HEK293 (cell line): Measurements from ENCODE around the gene MYO1D.

Experiments
- SP2 ChIP-seq: fragments of 450-650 bp; formaldehyde crosslinking; IDR thresholded peaks from 2 replicates; pipeline ENCODE4 v1.5.1; 2016; ENCODE audit warnings: missing biosample characterization, missing genetic modification characterization
- TCF7L2 ChIP-seq: IDR thresholded peaks from 2 replicates; pipeline ENCODE4 v1.6.1; 2011; ENCODE audit warnings: low read depth, mild to moderate bottlenecking, inconsistent platforms, low read length, moderate library complexity, borderline replicate concordance
- ZBTB1 ChIP-seq: fragments of 450-650 bp; formaldehyde crosslinking; IDR thresholded peaks from 2 replicates; pipeline ENCODE4 v1.5.1; 2016; ENCODE audit warnings: missing biosample characterization, missing genetic modification characterization
- ZBTB7A ChIP-seq: fragments of 450-650 bp; formaldehyde crosslinking; IDR thresholded peaks from 2 replicates; pipeline ENCODE4 v1.5.1; 2016; ENCODE audit warnings: low read depth, missing biosample characterization, missing genetic modification characterization
- ZNF10 ChIP-seq: fragments of 450-650 bp; formaldehyde crosslinking; IDR thresholded peaks from 2 replicates; pipeline ENCODE4 v1.5.1; 2017; ENCODE audit warnings: missing biosample characterization, missing genetic modification characterization
- ZNF530 ChIP-seq: fragments of 450-650 bp; formaldehyde crosslinking; IDR thresholded peaks from 2 replicates; pipeline ENCODE4 v1.5.1; 2016; ENCODE audit warnings: low read depth, missing biosample characterization, missing genetic modification characterization
- ZNF792 ChIP-seq: fragments of 450-650 bp; formaldehyde crosslinking; IDR thresholded peaks from 2 replicates; pipeline ENCODE4 v1.5.1; 2016; ENCODE audit warnings: missing biosample characterization, missing genetic modification characterization
- ZSCAN30 ChIP-seq: fragments of 450-650 bp; IDR thresholded peaks from 2 replicates; pipeline ENCODE4 v1.5.1; 2018; ENCODE audit warnings: missing biosample characterization, mild to moderate bottlenecking, missing genetic modification characterization, moderate library complexity
- TF ChIP-seq, protein P1 (sequence below): fragments of 450-650 bp; formaldehyde crosslinking; IDR thresholded peaks from 2 replicates; pipeline ENCODE4 v1.5.1; 2016; ENCODE audit warnings: missing biosample characterization, missing genetic modification characterization
- TF ChIP-seq, protein P2 (sequence below): fragments of 450-650 bp; formaldehyde crosslinking; IDR thresholded peaks from 2 replicates; pipeline ENCODE4 v1.5.1; 2017; ENCODE audit warnings: missing biosample characterization, missing genetic modification characterization
- TF ChIP-seq, protein P3 (sequence below): fragments of 450-650 bp; formaldehyde crosslinking; IDR thresholded peaks from 2 replicates; pipeline ENCODE4 v1.5.1; 2016; ENCODE audit warnings: missing biosample characterization, missing genetic modification characterization

DNA sequence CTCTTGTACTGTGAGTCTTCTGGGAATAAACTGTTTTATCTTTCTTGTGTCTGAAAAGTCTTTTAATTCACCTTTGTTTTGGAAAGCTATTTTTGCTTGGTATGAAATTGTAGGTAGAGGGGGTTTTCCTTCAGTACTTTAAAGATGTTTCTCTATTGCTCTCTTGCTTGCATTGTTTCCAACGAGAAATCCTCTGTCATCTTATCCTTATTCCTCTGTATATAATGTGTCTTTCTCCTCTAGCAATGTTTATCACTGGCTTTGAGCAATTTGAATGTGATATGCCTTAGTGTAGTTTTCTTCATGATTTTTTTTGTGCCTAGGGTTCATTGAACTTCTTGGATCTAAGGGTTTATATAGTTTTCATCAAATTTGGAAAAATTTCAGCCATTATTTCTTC is 293.9 kb downstream of the MYO1D start:
- TF ChIP-seq, protein P1, sequence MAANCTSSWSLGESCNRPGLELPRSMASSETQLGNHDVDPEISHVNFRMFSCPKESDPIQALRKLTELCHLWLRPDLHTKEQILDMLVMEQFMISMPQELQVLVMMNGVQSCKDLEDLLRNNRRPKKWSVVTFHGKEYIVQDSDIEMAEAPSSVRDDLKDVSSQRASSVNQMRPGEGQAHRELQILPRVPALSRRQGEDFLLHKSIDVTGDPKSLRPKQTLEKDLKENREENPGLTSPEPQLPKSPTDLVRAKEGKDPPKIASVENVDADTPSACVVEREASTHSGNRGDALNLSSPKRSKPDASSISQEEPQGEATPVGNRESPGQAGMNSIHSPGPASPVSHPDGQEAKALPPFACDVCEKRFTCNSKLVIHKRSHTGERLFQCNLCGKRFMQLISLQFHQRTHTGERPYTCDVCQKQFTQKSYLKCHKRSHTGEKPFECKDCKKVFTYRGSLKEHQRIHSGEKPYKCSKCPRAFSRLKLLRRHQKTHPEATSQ (tag by site-specific recombination), result no peak
- TF ChIP-seq ZBTB1 (tag by site-specific recombination) (no peak), ZBTB7A (tag by site-specific recombination) (no peak), ZNF792 (tag by site-specific recombination) (no peak), ZNF10 (tag by site-specific recombination) (no peak), ZNF530 (tag by site-specific recombination) (no peak), SP2 (tag by site-specific recombination) (no peak), ZSCAN30 (no peak), TCF7L2 (no peak)
- TF ChIP-seq, protein P2, sequence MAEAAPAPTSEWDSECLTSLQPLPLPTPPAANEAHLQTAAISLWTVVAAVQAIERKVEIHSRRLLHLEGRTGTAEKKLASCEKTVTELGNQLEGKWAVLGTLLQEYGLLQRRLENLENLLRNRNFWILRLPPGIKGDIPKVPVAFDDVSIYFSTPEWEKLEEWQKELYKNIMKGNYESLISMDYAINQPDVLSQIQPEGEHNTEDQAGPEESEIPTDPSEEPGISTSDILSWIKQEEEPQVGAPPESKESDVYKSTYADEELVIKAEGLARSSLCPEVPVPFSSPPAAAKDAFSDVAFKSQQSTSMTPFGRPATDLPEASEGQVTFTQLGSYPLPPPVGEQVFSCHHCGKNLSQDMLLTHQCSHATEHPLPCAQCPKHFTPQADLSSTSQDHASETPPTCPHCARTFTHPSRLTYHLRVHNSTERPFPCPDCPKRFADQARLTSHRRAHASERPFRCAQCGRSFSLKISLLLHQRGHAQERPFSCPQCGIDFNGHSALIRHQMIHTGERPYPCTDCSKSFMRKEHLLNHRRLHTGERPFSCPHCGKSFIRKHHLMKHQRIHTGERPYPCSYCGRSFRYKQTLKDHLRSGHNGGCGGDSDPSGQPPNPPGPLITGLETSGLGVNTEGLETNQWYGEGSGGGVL (tag by site-specific recombination), result no peak
- TF ChIP-seq, protein P3, sequence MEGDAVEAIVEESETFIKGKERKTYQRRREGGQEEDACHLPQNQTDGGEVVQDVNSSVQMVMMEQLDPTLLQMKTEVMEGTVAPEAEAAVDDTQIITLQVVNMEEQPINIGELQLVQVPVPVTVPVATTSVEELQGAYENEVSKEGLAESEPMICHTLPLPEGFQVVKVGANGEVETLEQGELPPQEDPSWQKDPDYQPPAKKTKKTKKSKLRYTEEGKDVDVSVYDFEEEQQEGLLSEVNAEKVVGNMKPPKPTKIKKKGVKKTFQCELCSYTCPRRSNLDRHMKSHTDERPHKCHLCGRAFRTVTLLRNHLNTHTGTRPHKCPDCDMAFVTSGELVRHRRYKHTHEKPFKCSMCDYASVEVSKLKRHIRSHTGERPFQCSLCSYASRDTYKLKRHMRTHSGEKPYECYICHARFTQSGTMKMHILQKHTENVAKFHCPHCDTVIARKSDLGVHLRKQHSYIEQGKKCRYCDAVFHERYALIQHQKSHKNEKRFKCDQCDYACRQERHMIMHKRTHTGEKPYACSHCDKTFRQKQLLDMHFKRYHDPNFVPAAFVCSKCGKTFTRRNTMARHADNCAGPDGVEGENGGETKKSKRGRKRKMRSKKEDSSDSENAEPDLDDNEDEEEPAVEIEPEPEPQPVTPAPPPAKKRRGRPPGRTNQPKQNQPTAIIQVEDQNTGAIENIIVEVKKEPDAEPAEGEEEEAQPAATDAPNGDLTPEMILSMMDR (tag by site-specific recombination), result no peak
